Stimulated activated CD8-positive, alpha-beta memory T cell treated with anti-CD3 and anti-CD28 coated beads, Interleukin-2, amount 100 ng/mL, for 48 hours (primary cell): ENCODE data around the gene MN1.
"Not testable (repeated sequence)": the region's sequence is repeated elsewhere in the genome, so short reads cannot be mapped to it uniquely, and the experiment has no call there.

Source experiments
- DNase-seq, 2 donors: peaks; one replicate each; pipeline ENCODE4 v3.0.0-alpha.2; 2020; ENCODE audit warnings: low read depth in 2 of 2

MN1 gene

GRCh38 chr22:27761665-27762064, 39.9 kb downstream of the MN1 start:
- DNase-seq, result no peak

GRCh38 chr22:27761000-27761399, 40.6 kb downstream of the MN1 start:
- no peak for DNase-seq

GRCh38 chr22:27760474-27760873, 41.1 kb downstream of the MN1 start:
- no peak for DNase-seq

- no peak for DNase-seq
Measured at GRCh38 chr22:27757928-27758525, 43.5 kb downstream of the MN1 start.

GRCh38 chr22:27756212-27756660, 45.3 kb downstream of the MN1 start:
- no peak for DNase-seq

GRCh38 chr22:27755521-27756211, 45.9 kb downstream of the MN1 start:
- no peak for DNase-seq

GRCh38 chr22:27754888-27755480, 46.6 kb downstream of the MN1 start:
- DNase-seq, result no peak

- no peak for DNase-seq
Measured at GRCh38 chr22:27754247-27754887, 47.2 kb downstream of the MN1 start.

- DNase-seq, result no peak
Measured at GRCh38 chr22:27752771-27753170, 48.8 kb downstream of the MN1 start.

- no peak for DNase-seq
Measured at GRCh38 chr22:27752141-27752540, 49.4 kb downstream of the MN1 start.

- DNase-seq, result no peak
Measured at GRCh38 chr22:27751277-27752070, 50.1 kb downstream of the MN1 start.

- DNase-seq, result no peak
Measured at GRCh38 chr22:27750584-27751265, 50.8 kb downstream of the MN1 start.

- DNase-seq, result no peak
Measured at GRCh38 chr22:27749597-27750225, 51.8 kb downstream of the MN1 start.

GRCh38 chr22:27748751-27749191, 52.8 kb downstream of the MN1 start:
- DNase-seq, result no peak

- DNase-seq, result no peak
Measured at GRCh38 chr22:27748349-27748748, 53.2 kb downstream of the MN1 start.

- no peak for DNase-seq
Measured at GRCh38 chr22:27747396-27748221, 53.9 kb downstream of the MN1 start.

GRCh38 chr22:27746918-27747317, 54.6 kb downstream of the MN1 start:
- DNase-seq, result no peak

GRCh38 chr22:27745809-27746208, 55.7 kb downstream of the MN1 start:
- no peak for DNase-seq

GRCh38 chr22:27745154-27745553, 56.4 kb downstream of the MN1 start:
- DNase-seq, result no peak

- not testable (repeated sequence) for DNase-seq
Measured at GRCh38 chr22:27744078-27744477, 57.5 kb downstream of the MN1 start.
